HepG2 (cell line): Measurements from ENCODE around the gene JAG1. TPM values are rescaled to one million over a fixed set of nuclear protein-coding genes. Genes with fewer than 3 reads are reported as not detected.

Experiments used
- ARNT2 ChIP-seq: sonication (generic); formaldehyde crosslinking; IDR thresholded peaks from 2 replicates; pipeline ENCODE4 v1.8.0; 2022; ENCODE audit warnings: mild to moderate bottlenecking, low read depth, missing genetic modification reagents, moderate library complexity
- BRD4 ChIP-seq: sonication (generic); formaldehyde crosslinking; IDR thresholded peaks from 2 replicates; pipeline ENCODE4 v1.4.0; 2020; ENCODE audit warnings: missing genetic modification reagents
- ELK4 ChIP-seq: sonication (generic); formaldehyde crosslinking; IDR thresholded peaks from 2 replicates; pipeline ENCODE4 v1.9.0; 2021; ENCODE audit warnings: missing genetic modification reagents, borderline replicate concordance
- FOXK2 ChIP-seq: fragments of 450-650 bp; IDR thresholded peaks from 2 replicates; pipeline ENCODE4 v1.6.1; 2016
- HNF4G ChIP-seq, 2 experiments: sonication (generic) in 1 of 2; formaldehyde crosslinking in 1 of 2; IDR thresholded peaks; 2 replicates each; pipeline versions ENCODE4 v1.4.0 to v1.6.1; 2011 to 2020; ENCODE audit warnings: borderline replicate concordance in 2 of 2, low read depth in 2 of 2, mild to moderate bottlenecking in 2 of 2, low read length in 1 of 2, missing genetic modification reagents in 1 of 2, moderate library complexity in 1 of 2
- LRRFIP1 ChIP-seq: sonication (generic); formaldehyde crosslinking; conservative IDR thresholded peaks from 2 replicates; pipeline ENCODE4 v1.4.0; 2020; ENCODE audit warnings: missing genetic modification reagents
- MAZ ChIP-seq, 2 experiments: sonication (generic) in 1 of 2; formaldehyde crosslinking in 1 of 2; IDR thresholded peaks; 2 replicates each; pipeline versions ENCODE4 v1.5.0 to v1.6.1; 2012 to 2020; ENCODE audit warnings: low read depth in 2 of 2, mild to moderate bottlenecking in 2 of 2, borderline replicate concordance in 1 of 2, improper control_type of control experiment in 1 of 2, low read length in 1 of 2, missing genetic modification reagents in 1 of 2, moderate library complexity in 1 of 2
- NR2F1 ChIP-seq, 2 experiments: fragments of 450-650 bp in 1 of 2; formaldehyde crosslinking in 1 of 2; IDR thresholded peaks; 2 replicates each; pipeline versions ENCODE4 v1.5.0 to v1.6.1; 2016 to 2020; ENCODE audit warnings: mild to moderate bottlenecking in 1 of 2, missing compliant biosample characterization in 1 of 2, missing genetic modification reagents in 1 of 2, moderate library complexity in 1 of 2
- RELA ChIP-seq: sonication (generic); formaldehyde crosslinking; IDR thresholded peaks from 2 replicates; pipeline ENCODE4 v1.4.0; 2020; ENCODE audit warnings: missing genetic modification reagents
- RFXANK ChIP-seq: IDR thresholded peaks from 2 replicates; pipeline ENCODE4 v1.6.1; 2016
- SALL1 ChIP-seq: sonication (generic); formaldehyde crosslinking; IDR thresholded peaks from 2 replicates; pipeline ENCODE4 v1.8.0; 2022; ENCODE audit warnings: mild to moderate bottlenecking, missing genetic modification reagents
- STAG1 ChIP-seq: sonication (generic); formaldehyde crosslinking; IDR thresholded peaks from 2 replicates; pipeline ENCODE4 v1.4.0; 2020; ENCODE audit warnings: missing genetic modification reagents
- THYN1 ChIP-seq: sonication (generic); formaldehyde crosslinking; IDR thresholded peaks from 2 replicates; pipeline ENCODE4 v1.8.1; 2023; ENCODE audit warnings: low read depth, mild to moderate bottlenecking, moderate library complexity, missing genetic modification reagents, borderline replicate concordance
- TOPORS ChIP-seq: sonication (generic); formaldehyde crosslinking; IDR thresholded peaks from 2 replicates; pipeline ENCODE4 v1.8.0; 2023; ENCODE audit warnings: mild to moderate bottlenecking, missing genetic modification reagents
- ZNF256 ChIP-seq: sonication (generic); formaldehyde crosslinking; conservative IDR thresholded peaks from 2 replicates; pipeline ENCODE4 v1.4.0; 2020; ENCODE audit warnings: missing genetic modification reagents
- ZNF501 ChIP-seq: sonication (generic); formaldehyde crosslinking; IDR thresholded peaks from 2 replicates; pipeline ENCODE4 v1.5.1; 2020; ENCODE audit warnings: mild to moderate bottlenecking, moderate library complexity, missing genetic modification reagents
- ZNF639 ChIP-seq: conservative IDR thresholded peaks from 2 replicates; pipeline ENCODE4 v1.6.1; 2018; ENCODE audit warnings: missing genetic modification reagents
- ZNF652 ChIP-seq: IDR thresholded peaks from 2 replicates; pipeline ENCODE4 v1.6.1; 2016; ENCODE audit warnings: low read depth, borderline replicate concordance
- ZNF740 ChIP-seq: sonication (generic); formaldehyde crosslinking; IDR thresholded peaks from 2 replicates; pipeline ENCODE4 v1.4.0; 2020; ENCODE audit warnings: missing genetic modification reagents
- polyA plus RNA-seq, 8 experiments: library from polyadenylated mRNA; depleted of rRNA in 3 of 8; stranded (reverse) in 7 of 8; unstranded in 1 of 8; fragments of >200 nt; fragmentation: Illumina TruSeq in 4 of 8; extraction: Trizol in 4 of 8; gene quantifications; 2 replicates each; pipeline versions ENCODE4 v1.2.1 to v1.2.3, GENCODE V29; 2011 to 2016; ENCODE audit warnings: low read depth in 4 of 8, missing spikeins in 1 of 8, mixed read lengths in 1 of 8; ENCODE audit not compliant: insufficient read depth in 1 of 8
- total RNA-seq, 5 experiments: library from RNA; depleted of rRNA; stranded (reverse); fragments of >200 nt; fragmentation: Illumina TruSeq; extraction: Trizol; gene quantifications; 2 replicates each; pipeline ENCODE4 v1.2.3, GENCODE V29; 2016; ENCODE audit warnings: low read depth in 1 of 5
- TF ChIP-seq, protein P1 (sequence below), 2 experiments: sonication (generic) in 1 of 2; formaldehyde crosslinking in 1 of 2; IDR thresholded peaks; 2 replicates each; pipeline versions ENCODE4 v1.4.0 to v1.6.1; 2018 to 2020; ENCODE audit warnings: missing genetic modification reagents in 2 of 2, borderline replicate concordance in 1 of 2, low read depth in 1 of 2, mild to moderate bottlenecking in 1 of 2, missing biosample characterization in 1 of 2

JAG1 gene
- total and polyA plus RNA-seq, 2 of the 13 experiments (the other 11 are each of a cell fraction or from before 2014, with no cell fraction given): 47.1 to 56.3 TPM

- TF ChIP-seq, protein P1, sequence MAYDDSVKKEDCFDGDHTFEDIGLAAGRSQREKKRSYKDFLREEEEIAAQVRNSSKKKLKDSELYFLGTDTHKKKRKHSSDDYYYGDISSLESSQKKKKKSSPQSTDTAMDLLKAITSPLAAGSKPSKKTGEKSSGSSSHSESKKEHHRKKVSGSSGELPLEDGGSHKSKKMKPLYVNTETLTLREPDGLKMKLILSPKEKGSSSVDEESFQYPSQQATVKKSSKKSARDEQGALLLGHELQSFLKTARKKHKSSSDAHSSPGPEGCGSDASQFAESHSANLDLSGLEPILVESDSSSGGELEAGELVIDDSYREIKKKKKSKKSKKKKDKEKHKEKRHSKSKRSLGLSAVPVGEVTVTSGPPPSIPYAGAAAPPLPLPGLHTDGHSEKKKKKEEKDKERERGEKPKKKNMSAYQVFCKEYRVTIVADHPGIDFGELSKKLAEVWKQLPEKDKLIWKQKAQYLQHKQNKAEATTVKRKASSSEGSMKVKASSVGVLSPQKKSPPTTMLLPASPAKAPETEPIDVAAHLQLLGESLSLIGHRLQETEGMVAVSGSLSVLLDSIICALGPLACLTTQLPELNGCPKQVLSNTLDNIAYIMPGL (CRISPR knock-in tag; IDR thresholded peaks at IDR 0.05; ENCODE audit: borderline replicate concordance in 1 of 2, low read depth in 1 of 2): peak in 1 of 2 experiments; percentile 94
- TF ChIP-seq ZNF256: peak; percentile 58; the same call in 1 of the 2 replicates
- peak; percentile 99 for TF ChIP-seq MAZ (IDR thresholded peaks at IDR 0.05; ENCODE audit: borderline replicate concordance, low read depth, low read length)
- TF ChIP-seq MAZ (CRISPR knock-in tag; IDR thresholded peaks at IDR 0.05; ENCODE audit: low read depth): peak; percentile 98
- peak; percentile 73; the same call in 1 of the 2 replicates for TF ChIP-seq ZNF501 (CRISPR knock-in tag)
- peak; percentile 21 for TF ChIP-seq ZNF639 (CRISPR knock-in tag)
- TF ChIP-seq RELA (CRISPR knock-in tag): peak; percentile 35; the same call in 1 of the 2 replicates
- no peak for TF ChIP-seq ZNF740 (CRISPR knock-in tag)
- TF ChIP-seq HNF4G (IDR thresholded peaks at IDR 0.05; ENCODE audit: borderline replicate concordance, low read depth, low read length): peak; percentile 16; the same call in 1 of the 2 replicates
- 0 out of 2 replicates have a peak, but pooled peaks have one; percentile 50 for TF ChIP-seq HNF4G (CRISPR knock-in tag; IDR thresholded peaks at IDR 0.05; ENCODE audit: borderline replicate concordance, low read depth)
- TF ChIP-seq TOPORS (CRISPR knock-in tag): no peak
- peak; percentile 34 for TF ChIP-seq STAG1 (CRISPR knock-in tag)
- TF ChIP-seq ARNT2 (CRISPR knock-in tag): peak; percentile 70
- TF ChIP-seq BRD4 (CRISPR knock-in tag): no peak; the same call in 1 of the 2 replicates
- no peak for TF ChIP-seq THYN1 (CRISPR knock-in tag)
- TF ChIP-seq FOXK2: no peak
- no peak; the same call in 1 of the 2 replicates for TF ChIP-seq LRRFIP1 (CRISPR knock-in tag)
- TF ChIP-seq SALL1: peak; percentile 83
- TF ChIP-seq NR2F1 (CRISPR knock-in tag; IDR thresholded peaks at IDR 0.05): no peak; a peak in 1 of 4 replicates
- TF ChIP-seq RFXANK (CRISPR knock-in tag): no peak
- peak; percentile 38; the same call in 1 of the 2 replicates for TF ChIP-seq ZNF652
- peak; percentile 22; the same call in 1 of the 2 replicates for TF ChIP-seq ELK4
Observed at GRCh38 chr20:10673842-10674683, at the start of gene JAG1 (continued).
